ENCODE measurements around the gene EFNA4. TPM values are rescaled to one million over a fixed set of nuclear protein-coding genes. Genes with fewer than 3 reads are reported as not detected.
A peak's percentile ranks its signal among the peaks of the same experiment; 100 is the strongest.

Gene EFNA4
- total RNA-seq, 1 experiment from 2014 or later: 11.8 TPM

DNA sequence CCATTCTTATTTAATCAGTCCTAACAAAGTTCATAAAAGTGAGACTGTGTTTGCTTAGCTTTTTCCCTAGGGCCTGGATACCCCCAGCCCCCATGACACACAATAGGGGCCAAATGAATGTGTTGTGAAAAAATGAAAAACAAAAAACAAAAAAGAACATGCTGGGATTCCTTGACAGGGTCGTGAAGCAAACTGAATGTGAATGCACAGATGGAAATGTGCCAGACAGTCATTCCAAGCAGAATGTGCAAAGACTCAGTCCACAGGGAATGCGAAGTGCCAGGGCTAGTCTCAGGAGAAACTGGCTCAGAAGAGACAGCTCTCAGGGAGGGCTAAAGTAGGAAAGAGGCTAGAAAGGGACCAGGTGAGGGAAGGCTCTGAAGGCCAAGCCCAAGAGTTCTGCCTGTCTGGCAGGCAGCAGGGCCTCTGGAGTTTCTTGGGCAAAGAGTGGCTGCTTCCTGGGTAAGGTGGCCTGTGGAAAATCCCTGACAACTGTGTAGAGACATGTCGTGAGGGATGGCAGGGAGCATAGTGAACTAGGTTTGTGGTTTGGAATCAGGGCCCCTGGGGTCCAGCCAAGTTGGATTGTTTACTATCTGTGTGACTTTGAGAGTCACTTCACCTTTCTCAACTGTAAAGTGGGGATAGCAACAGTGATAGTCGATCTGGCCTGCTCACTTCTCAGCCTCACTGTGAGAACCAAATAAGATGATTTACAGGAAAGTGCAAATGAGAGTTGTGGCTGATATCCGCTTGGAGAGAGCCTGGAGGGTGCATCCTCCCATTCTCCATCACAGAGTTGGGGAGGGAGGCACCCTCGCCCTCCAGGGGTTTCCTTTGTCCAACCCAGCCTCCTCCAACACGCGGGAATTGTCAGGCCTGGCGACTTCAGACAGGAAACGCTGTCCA, 13.6 kb upstream of the EFNA4 start:
- Histone ChIP-seq H2BK20ac (ENCODE audit: low read depth, low read length, poor library complexity, severe bottlenecking) (no peak overlapping the region), H3K9me3 (ENCODE audit: control insufficient read depth, low read depth, low read length) (no peaks in the 10 kb centered on the region), H2AFZ (ENCODE audit: low read length) (no peak overlapping the region), H4K91ac (ENCODE audit: insufficient read length, low read depth, low read length) (no peak overlapping the region), H3K23me2 (ENCODE audit: insufficient read length, low read depth, low read length, poor library complexity, severe bottlenecking) (peaks cover 16% of the 10 kb centered on the region), H3K27ac (ENCODE audit: insufficient read length, low read depth, low read length) (no peak overlapping the region), H2BK15ac (ENCODE audit: low read depth, low read length) (no peak overlapping the region), H2BK120ac (ENCODE audit: low read depth, low read length, poor library complexity, severe bottlenecking) (no peak overlapping the region), H3K4me1 (ENCODE audit: insufficient read depth, low read length) (no peaks in the 10 kb centered on the region; the same call in 1 of the 2 replicates), H4K8ac (replicated peaks; ENCODE audit: insufficient read length, low read depth, low read length) (no peak overlapping the region), H3K4me2 (ENCODE audit: insufficient read depth, insufficient read length, low read length) (peak overlapping the region; percentile 67), H3K79me1 (ENCODE audit: insufficient read depth, low read depth, low read length, poor library complexity, severe bottlenecking) (no peaks in the 10 kb centered on the region), H2BK12ac (ENCODE audit: insufficient read length, low read depth, low read length) (no peak overlapping the region), H4K20me1 (ENCODE audit: control insufficient read depth, insufficient read depth, insufficient read length) (no peaks in the 10 kb centered on the region), H2BK5ac (ENCODE audit: insufficient read length, low read length) (no peak overlapping the region), H3K18ac (ENCODE audit: insufficient read length, low read depth, low read length) (no peak overlapping the region), H3K23ac (ENCODE audit: insufficient read length, low read depth, low read length) (no peak overlapping the region), H4K5ac (ENCODE audit: insufficient read length, low read depth, low read length) (no peak overlapping the region), H3T11ph (ENCODE audit: low read length) (no peak overlapping the region), H3K9ac (ENCODE audit: extremely low read depth, insufficient read length, low read length) (peak overlapping the region; percentile 8), H3K56ac (ENCODE audit: insufficient read length, low read depth, low read length) (no peak overlapping the region), H3K4ac (ENCODE audit: low read depth, low read length) (no peak overlapping the region), H3K27me3 (ENCODE audit: insufficient read depth, low read length) (peaks cover 4% of the 10 kb centered on the region; the same call in 1 of the 2 replicates), H3K14ac (ENCODE audit: insufficient read depth, low read length) (no peak overlapping the region), H2AK5ac (ENCODE audit: insufficient read length, low read length) (no peak overlapping the region), H3K79me2 (ENCODE audit: insufficient read depth, low read length) (no peaks in the 10 kb centered on the region)
- peak overlapping the region in 2 of 3 experiments; percentile 25 to 77; a peak in 2 of 7 replicates for H3K27ac Mint-ChIP-seq
- TF ChIP-seq, protein P1, sequence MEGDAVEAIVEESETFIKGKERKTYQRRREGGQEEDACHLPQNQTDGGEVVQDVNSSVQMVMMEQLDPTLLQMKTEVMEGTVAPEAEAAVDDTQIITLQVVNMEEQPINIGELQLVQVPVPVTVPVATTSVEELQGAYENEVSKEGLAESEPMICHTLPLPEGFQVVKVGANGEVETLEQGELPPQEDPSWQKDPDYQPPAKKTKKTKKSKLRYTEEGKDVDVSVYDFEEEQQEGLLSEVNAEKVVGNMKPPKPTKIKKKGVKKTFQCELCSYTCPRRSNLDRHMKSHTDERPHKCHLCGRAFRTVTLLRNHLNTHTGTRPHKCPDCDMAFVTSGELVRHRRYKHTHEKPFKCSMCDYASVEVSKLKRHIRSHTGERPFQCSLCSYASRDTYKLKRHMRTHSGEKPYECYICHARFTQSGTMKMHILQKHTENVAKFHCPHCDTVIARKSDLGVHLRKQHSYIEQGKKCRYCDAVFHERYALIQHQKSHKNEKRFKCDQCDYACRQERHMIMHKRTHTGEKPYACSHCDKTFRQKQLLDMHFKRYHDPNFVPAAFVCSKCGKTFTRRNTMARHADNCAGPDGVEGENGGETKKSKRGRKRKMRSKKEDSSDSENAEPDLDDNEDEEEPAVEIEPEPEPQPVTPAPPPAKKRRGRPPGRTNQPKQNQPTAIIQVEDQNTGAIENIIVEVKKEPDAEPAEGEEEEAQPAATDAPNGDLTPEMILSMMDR (conservative IDR thresholded peaks at IDR 0.05): no peak
- no peak for DNase-seq
- H3K4me3 Mint-ChIP-seq: peak overlapping the region; percentile 67 to 88
- H3K36me3 Mint-ChIP-seq (ENCODE audit: insufficient read depth in 1 of 3, low read depth in 3 of 3): no peaks in the 10 kb centered on the region; a peak in 2 of 7 replicates
- H3K9me3 Mint-ChIP-seq: no peaks in the 10 kb centered on the region
- peaks cover 27 to 48% of the 10 kb centered on the region in 2 experiments for H3K4me1 Mint-ChIP-seq
- no CpG with 5 or more reads among the region's 10 CpGs for WGBS (ENCODE audit: extremely low coverage, insufficient read length, low lambda C conversion rate)
- peaks cover 19% of the 10 kb centered on the region for H3K27me3 Mint-ChIP-seq (ENCODE audit: low read depth)

All from H9 (cell line).